NCI-H1436 (cell line): Measurements from ENCODE around the gene RNASEL.

Source experiments
- DNase-seq: peaks from one replicate; lab custom pipeline; 2025; lab: John Stamatoyannopoulos, UW

The RNASEL gene

GRCh38 chr1:182600036-182600713 is 11.1 kb upstream of the RNASEL start:
- no peak for DNase-seq

- DNase-seq = no peak
These were observed 10.3 kb upstream of the RNASEL start for GRCh38 chr1:182599339-182599738.

- DNase-seq = no peak
These were observed 9.2 kb upstream of the RNASEL start for GRCh38 chr1:182598296-182598695.

- no peak for DNase-seq
These were observed 7.9 kb upstream of the RNASEL start for GRCh38 chr1:182596934-182597333.

DNA sequence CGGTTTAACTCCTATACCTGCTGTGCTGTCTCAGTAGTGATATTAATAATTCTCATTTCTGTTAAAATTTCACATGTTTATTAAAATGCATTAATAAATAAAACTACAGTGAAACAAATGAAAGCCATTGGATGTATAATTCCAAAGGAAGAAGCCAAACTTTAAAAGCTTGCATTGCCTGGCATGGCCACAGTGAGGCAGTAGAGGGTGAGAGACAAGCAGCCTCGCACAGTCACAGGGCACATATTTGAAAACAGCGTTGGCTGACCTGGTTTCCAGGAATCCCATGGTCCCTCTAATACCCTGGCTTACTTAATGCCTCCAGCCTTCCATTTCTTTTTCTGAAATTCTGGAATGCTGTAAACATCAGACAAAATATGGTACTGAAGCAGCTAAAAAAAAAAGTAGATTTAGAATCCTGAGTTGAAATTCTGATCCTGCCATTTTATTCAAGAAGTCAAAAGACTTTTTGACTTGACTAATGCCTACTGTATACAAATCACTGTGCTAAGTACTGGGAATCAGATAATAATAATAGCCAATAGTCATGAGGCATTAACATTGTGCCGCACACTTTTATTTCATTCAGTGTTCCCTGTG is 6.7 kb upstream of the RNASEL start:
- peak; percentile 40 for DNase-seq

- no peak for DNase-seq
These were observed 875 bp upstream of the RNASEL start for GRCh38 chr1:182589931-182590330.

DNA sequence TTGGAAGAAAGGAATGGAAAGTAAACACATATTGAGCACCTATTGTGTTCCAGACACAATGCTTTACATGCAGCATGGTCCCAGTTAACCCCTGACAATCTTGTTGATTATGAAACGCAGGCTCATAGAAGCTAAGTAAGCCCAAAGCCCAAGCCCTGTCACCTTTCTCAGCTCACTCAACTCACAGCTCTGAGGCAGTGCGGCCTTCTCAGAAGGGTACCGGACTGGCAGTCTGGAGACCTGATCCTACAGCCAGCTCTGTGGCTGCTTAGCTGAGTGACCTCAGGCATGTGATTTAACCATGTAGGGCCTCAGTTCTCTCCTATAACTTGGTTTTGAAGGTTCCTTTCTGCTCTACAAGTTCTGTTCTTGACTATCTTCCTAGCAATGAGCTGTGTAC is 464 bp upstream of the RNASEL start:
- DNase-seq = no peak

DNA sequence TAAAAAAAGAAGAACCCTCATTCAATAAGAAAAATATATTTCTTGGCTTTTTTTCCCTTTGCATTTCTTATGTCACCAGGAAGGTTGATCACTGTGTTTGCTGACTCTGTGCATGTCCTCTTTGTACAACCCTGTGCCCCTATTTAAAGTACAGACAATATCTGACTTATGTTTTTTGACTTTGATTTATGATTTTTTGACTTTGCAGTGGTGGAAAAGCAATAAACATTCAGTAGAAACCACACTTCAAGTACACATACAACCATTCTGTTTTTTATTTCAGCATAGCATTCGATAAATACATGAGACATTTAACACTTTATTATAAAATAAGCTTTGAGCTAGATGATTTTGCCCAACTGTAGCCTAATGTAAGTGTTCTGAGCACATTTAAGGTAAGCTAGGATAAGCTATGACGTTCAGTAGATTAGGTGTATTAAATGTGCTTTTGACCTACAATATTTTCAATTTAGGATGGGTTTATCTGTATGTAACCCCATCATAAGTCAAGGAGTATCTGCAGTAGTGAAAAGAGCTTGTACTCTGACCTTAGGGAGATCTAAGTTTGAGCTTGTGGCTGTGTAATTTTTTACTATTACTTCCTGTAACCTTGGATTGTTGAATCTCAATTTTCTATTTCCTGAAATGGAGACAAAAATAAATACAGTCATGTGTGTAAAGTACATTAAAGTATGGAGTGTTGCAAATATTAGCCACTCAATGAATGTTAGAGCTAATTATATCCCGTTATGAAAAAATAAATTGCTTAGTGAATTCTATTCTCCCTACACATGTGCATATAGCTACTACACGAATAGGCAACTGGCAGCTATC is 1.2 kb downstream of the RNASEL start:
- no peak for DNase-seq

DNA sequence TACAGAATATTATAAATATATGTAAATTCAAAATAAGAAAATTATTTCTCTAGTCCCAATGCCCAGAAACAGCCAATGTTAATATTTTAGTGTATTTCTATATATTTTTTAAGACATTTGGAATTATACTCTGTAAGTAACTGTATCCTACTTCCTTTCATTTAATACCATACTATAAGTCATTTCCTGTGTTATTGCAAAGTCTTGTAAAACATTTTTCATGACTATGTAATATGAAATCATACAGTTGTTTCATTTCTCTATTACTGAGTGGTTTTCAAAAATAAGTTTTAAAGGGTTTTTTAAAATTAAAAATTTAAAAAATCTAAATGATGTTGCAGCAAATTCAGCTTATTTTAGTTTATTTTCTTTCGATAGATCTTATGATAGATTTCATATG is 2.0 kb downstream of the RNASEL start:
- no peak for DNase-seq

DNA sequence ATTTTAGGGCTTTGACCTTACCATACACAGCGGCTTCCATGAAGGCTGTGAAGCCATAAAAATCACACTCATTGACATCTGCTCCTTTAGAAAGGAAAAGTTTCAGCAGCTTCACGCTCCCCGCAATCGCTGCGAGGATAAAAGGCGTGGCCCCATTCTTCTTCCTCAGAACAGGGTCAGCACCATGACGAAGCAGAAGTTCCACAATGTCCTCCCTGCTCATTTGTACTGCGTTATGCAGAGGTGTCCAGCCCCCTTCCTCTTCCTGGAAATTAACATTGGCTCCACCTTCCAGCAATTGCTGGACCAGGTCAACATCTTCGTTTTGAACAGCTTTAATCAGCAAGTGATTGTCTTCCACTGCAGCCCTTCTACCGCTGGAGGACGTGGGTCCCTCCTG is 2.7 kb downstream of the RNASEL start:
- no peak for DNase-seq

DNA sequence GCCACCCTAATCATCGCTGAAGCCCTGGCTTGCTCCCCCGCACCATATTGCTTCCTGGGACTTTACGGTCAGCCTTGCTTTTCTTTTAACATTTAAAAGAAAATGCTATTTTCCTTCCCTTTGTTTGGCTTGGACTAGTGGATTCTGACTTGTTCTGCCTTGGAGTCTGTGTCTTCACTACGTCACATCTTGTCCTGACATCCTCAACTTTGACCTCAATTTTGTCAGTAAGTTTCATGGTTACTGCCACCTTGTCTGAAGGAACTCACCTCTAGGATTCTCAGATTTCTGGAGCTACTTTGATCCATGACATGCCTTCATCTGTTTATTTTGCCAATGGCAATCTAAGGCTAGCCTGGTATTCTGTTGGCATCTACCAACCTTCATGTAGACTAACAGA is 4.3 kb downstream of the RNASEL start:
- no peak for DNase-seq

DNA sequence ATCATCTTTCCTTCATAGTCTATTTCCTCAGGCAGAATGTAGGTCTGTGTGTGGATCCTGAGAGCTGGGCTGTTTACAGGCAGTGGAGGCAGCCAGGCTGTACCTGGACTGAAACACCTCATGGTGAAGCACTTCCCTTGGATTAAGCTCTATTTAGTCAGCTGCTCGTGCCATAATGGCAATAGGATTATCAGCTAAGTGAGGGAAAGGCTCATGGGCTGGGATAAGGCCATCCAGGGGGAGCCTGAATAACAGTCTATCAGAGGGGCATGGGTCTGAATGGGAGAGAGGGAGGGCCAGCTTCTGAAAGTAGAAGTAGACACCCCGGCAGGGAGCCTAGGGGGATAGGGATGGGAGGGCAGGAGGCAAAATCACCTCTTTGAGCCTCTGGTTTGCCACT is 8.3 kb downstream of the RNASEL start:
- DNase-seq = no peak

- no peak for DNase-seq
These were observed 13.4 kb downstream of the RNASEL start for GRCh38 chr1:182575540-182576149.

DNA sequence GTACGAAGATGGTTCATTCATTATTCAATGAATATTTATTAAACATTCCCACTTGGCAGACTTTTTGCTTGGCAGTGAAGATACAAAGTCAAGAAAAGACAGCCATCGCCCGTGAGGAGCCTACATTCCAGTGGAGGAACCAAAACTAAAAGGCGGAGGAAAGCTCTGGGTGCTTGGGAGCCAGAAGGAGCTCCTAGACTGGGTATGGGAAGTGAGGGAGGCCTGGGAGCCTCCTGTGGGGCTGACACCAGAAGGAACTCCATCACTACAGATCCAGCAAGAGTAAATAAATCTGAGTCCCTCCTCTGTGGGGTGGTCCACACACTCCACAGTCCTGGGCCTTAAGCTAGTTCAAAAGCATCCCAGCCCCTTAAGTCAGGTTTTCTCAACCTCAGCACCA is 14.9 kb downstream of the RNASEL start:
- DNase-seq = no peak

GRCh38 chr1:182570611-182570970 is 18.5 kb downstream of the RNASEL start:
- DNase-seq = no peak

- no peak for DNase-seq
These were observed 19.0 kb downstream of the RNASEL start for GRCh38 chr1:182569939-182570610.

DNA sequence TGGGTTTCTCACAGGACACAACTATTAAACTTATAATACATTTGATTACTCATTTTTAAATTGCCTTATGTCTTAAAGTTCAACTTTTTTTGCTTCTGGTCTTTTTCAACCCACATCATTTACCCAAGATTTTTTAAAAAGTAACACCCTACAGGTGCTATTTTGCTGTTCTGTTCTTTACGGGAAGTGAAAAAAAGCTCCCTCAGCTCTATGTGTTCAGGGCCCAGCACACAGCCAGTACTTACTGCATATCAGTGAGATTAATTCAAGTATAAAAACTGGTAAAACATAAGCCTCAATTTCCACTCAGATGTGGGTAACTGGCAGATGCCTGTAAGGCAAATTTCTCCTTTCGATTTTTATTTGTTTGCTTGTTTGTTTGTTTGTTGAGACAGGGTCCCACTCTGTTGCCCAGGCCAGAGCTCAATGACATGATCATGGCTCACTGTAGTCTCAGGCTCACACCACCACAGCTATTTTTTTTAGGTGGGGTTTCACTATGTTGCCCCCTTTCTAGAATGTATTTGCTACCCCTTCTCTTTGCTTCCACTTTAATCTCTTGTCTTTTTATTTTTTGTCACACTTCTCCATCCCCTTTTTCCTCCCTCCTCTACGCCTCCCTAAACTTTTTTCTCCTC is 20.3 kb downstream of the RNASEL start:
- no peak for DNase-seq

GRCh38 chr1:182567629-182568028 is 21.4 kb downstream of the RNASEL start:
- DNase-seq = no peak

DNA sequence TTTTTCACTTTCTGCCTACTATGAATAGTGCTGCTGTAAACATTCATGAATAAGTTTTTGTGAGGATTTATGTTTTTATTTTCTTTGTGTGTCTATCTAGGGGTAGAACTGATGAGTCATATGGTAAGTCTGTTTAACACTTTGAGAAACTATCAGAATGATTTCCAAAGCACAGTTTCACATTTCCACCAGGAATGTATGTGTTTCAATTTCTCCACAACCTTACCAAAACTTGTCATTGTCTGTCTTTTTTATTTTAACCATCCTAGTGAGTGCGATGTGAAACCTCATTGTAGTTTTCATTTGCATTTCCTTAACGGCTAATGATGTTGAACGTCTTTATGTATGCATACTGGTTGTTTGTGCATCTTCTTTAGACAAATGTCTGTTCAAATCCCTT is 23.5 kb downstream of the RNASEL start:
- no peak for DNase-seq

- no peak for DNase-seq
These were observed 24.6 kb downstream of the RNASEL start for GRCh38 chr1:182564406-182565004.

DNA sequence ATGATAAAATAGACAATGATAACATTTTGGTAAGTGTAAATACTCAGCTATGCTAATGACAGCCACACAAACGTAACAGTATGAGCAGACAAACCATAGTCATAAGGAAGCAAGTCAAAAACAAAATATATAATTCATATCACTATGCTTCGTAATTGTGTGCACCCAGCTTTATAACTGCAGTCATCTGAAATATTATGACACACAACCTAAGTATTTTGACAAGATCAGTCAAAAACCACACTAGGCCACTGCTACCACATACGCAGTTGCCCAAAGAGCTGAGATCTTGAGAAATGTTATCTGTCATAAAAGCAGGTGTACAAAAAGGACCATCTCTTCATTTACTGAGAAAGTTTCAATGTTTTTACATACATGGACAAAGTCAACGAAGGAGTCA is 26.0 kb downstream of the RNASEL start:
- no peak for DNase-seq
